SU-DHL-6 (cell line): Measurements from ENCODE around the gene ACLY.

ENCODE experiments used
- H2AFZ ChIP-seq: fragments of 200-600 bp; sonication (generic); 2 replicates; pipeline ENCODE4 v1.6.1; 2014; ENCODE audit warnings: low read depth, mild to moderate bottlenecking, moderate library complexity, mixed read lengths, antibody characterized with exemption, low read length; ENCODE audit not compliant: severe bottlenecking
- H3F3A ChIP-seq: fragments of 200-600 bp; shearing (Covaris generic); 2 replicates; pipeline ENCODE4 v1.6.0; 2016; ENCODE audit warnings: antibody characterized with exemption, mild to moderate bottlenecking; ENCODE audit not compliant: insufficient read depth
- H3K27ac ChIP-seq: fragments of 200-600 bp; sonication (generic); 2 replicates; pipeline ENCODE4 v1.5.1; 2016; ENCODE audit warnings: low read depth, mild to moderate bottlenecking, low read length, moderate library complexity, mixed read lengths
- H3K27me3 ChIP-seq: fragments of 200-600 bp; sonication (generic), shearing (Covaris generic); 2 replicates; pipeline ENCODE4 v1.6.0; 2014; ENCODE audit warnings: mild to moderate bottlenecking, low read length
- H3K36me3 ChIP-seq: fragments of 200-600 bp; sonication (generic); 2 replicates; pipeline ENCODE4 v1.6.1; 2014; ENCODE audit warnings: mild to moderate bottlenecking, low read length, mixed read lengths
- H3K4me2 ChIP-seq: fragments of 300-600, 200-600 bp; shearing (Covaris generic), sonication (generic); 2 replicates; pipeline ENCODE4 v1.6.0; 2014; ENCODE audit warnings: low read length, low read depth, mild to moderate bottlenecking; ENCODE audit not compliant: poor library complexity, severe bottlenecking
- H3K4me3 ChIP-seq: fragments of 200-600 bp; sonication (generic); 2 replicates; pipeline ENCODE4 v1.5.1; 2014; ENCODE audit warnings: antibody characterized with exemption, low read length, mild to moderate bottlenecking, mixed read lengths; ENCODE audit not compliant: insufficient read depth, poor library complexity, severe bottlenecking
- H3K79me2 ChIP-seq: fragments of 200-600 bp; sonication (generic); 2 replicates; pipeline ENCODE4 v1.6.1; 2014; ENCODE audit warnings: mild to moderate bottlenecking, low read length, moderate library complexity; ENCODE audit not compliant: insufficient read depth
- H3K9ac ChIP-seq: fragments of 200-600 bp; sonication (generic); 2 replicates; pipeline ENCODE4 v1.7.0; 2014; ENCODE audit warnings: mild to moderate bottlenecking, low read length
- H3K9me2 ChIP-seq: fragments of 200-600 bp; sonication (generic); replicated peaks from 2 replicates; pipeline ENCODE4 v1.6.1; 2014; ENCODE audit warnings: low read length; ENCODE audit not compliant: insufficient read depth
- H3K9me3 ChIP-seq: fragments of 200-600 bp; sonication (generic); 2 replicates; pipeline ENCODE4 v1.6.1; 2014; ENCODE audit warnings: low read length, mixed read lengths; ENCODE audit not compliant: insufficient read depth
- H4K20me1 ChIP-seq: fragments of 200-600 bp; sonication (generic); 2 replicates; pipeline ENCODE4 v1.6.1; 2014; ENCODE audit warnings: low read depth, mild to moderate bottlenecking, antibody characterized with exemption, low read length, moderate library complexity, mixed read lengths
- EZH2phosphoT487 ChIP-seq: fragments of 200-600 bp; sonication (generic), shearing (Covaris generic); conservative IDR thresholded peaks from 2 replicates; pipeline ENCODE4 v1.6.1; 2018; ENCODE audit warnings: mild to moderate bottlenecking, antibody characterized with exemption, low read length, moderate library complexity, mixed read lengths
- TF ChIP-seq, protein P1 (sequence below): fragments of 200-600 bp; sonication (generic); IDR thresholded peaks from one replicate; pipeline ENCODE4 v1.5.1; 2017; ENCODE audit warnings: antibody characterized with exemption, mild to moderate bottlenecking, low read length, moderate library complexity; ENCODE audit not compliant: insufficient read depth, poor library complexity, severe bottlenecking

The ACLY gene

DNA sequence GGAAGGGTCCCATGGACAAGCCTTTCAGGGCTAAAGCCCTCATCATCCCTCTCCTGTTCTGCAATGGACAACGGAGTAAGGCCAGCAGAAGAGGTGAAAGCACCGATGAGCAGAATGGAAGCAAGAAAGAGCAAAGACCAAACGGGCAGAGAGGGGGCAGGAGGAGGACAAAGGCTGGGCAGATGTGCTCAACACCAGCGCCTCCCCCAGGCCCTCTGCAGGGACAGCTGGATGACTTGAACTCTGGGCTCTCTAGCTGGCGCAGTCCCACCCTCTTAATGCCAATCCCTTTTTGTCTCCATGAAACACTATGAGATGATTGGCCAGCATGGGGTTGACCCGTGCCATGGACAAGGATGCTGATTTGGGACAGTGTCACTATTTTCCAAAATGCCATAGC lies 22.0 kb downstream of the ACLY start:
- no peak for TF ChIP-seq EZH2phosphoT487
- TF ChIP-seq, protein P1, sequence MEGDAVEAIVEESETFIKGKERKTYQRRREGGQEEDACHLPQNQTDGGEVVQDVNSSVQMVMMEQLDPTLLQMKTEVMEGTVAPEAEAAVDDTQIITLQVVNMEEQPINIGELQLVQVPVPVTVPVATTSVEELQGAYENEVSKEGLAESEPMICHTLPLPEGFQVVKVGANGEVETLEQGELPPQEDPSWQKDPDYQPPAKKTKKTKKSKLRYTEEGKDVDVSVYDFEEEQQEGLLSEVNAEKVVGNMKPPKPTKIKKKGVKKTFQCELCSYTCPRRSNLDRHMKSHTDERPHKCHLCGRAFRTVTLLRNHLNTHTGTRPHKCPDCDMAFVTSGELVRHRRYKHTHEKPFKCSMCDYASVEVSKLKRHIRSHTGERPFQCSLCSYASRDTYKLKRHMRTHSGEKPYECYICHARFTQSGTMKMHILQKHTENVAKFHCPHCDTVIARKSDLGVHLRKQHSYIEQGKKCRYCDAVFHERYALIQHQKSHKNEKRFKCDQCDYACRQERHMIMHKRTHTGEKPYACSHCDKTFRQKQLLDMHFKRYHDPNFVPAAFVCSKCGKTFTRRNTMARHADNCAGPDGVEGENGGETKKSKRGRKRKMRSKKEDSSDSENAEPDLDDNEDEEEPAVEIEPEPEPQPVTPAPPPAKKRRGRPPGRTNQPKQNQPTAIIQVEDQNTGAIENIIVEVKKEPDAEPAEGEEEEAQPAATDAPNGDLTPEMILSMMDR = no peak
- peaks cover 10% of the 10 kb centered on the region for H3K36me3 ChIP-seq
- no peak overlapping the region for H3K4me2 ChIP-seq
- no peaks in the 10 kb centered on the region for H3K9me2 ChIP-seq
- no peaks in the 10 kb centered on the region for H3K79me2 ChIP-seq
- no peak overlapping the region for H3K4me3 ChIP-seq
- no peaks in the 10 kb centered on the region for H3K9me3 ChIP-seq
- no peaks in the 10 kb centered on the region for H3F3A ChIP-seq
- H4K20me1 ChIP-seq = no peaks in the 10 kb centered on the region
- no peak overlapping the region for H3K9ac ChIP-seq
- no peak overlapping the region for H3K27ac ChIP-seq
- H2AFZ ChIP-seq = no peak overlapping the region
- H3K27me3 ChIP-seq = no peaks in the 10 kb centered on the region

DNA sequence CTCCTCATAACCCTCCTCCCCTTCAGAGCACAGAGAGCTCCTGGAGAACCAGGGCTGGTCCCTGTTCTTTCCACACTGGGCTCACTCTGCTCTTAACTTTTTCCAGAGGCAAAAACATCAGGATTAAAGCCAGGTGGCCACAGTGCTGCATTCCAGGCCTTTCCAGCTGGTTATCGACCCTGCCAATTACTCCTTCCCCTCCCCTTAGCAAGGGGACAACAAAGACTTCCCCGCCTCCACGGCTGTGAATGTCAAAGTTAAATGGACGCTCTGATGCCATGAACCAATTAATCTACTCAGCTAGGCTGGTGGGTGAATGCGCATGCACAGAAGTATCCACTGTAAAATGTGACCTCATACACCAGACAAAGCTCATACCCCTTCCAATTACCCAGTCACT lies 23.1 kb downstream of the ACLY start:
- H3K27me3 ChIP-seq = no peaks in the 10 kb centered on the region
- no peak overlapping the region for H3K4me2 ChIP-seq
- H4K20me1 ChIP-seq = no peaks in the 10 kb centered on the region
- no peak overlapping the region for H2AFZ ChIP-seq
- H3F3A ChIP-seq = no peaks in the 10 kb centered on the region
- TF ChIP-seq, protein P1 = no peak
- TF ChIP-seq EZH2phosphoT487 = no peak
- H3K9me3 ChIP-seq = no peaks in the 10 kb centered on the region
- H3K79me2 ChIP-seq = no peaks in the 10 kb centered on the region
- peaks cover 10% of the 10 kb centered on the region for H3K36me3 ChIP-seq
- no peak overlapping the region for H3K27ac ChIP-seq
- no peak overlapping the region for H3K9ac ChIP-seq
- no peak overlapping the region for H3K4me3 ChIP-seq
- H3K9me2 ChIP-seq = no peaks in the 10 kb centered on the region

DNA sequence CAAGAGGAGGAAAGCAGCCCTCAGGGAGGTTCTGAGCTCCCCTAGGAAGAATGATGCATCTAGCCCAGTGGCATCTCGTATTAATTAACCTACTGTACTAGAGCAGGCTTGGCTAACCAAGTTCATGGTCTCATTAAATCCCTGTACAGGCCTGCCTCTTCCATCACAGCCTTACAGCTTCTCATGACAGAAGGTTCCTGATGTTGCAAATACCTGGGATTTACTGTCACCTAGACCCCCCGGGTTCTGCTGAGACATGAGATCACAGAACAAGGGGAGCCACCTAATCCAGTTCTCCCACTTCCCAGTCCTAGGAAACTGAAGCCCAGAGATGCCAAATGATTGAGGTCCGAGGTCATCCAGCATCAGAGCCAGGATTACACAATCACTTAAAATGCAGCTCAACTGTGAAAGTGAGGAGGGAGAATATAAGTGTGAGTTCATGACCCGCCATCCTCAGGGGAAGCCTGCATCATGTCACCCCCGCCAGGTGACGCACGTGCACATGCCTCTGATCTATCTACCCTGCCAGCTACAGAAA lies 23.9 kb downstream of the ACLY start:
- no peaks in the 10 kb centered on the region for H3F3A ChIP-seq

More for the DNA sequence above, 23.9 kb downstream of the ACLY start:
- no peak overlapping the region for H3K4me3 ChIP-seq
- H3K9ac ChIP-seq = no peak overlapping the region
- H3K9me2 ChIP-seq = no peaks in the 10 kb centered on the region
- H3K27ac ChIP-seq = no peak overlapping the region
- no peaks in the 10 kb centered on the region for H3K9me3 ChIP-seq
- TF ChIP-seq EZH2phosphoT487 = no peak
- TF ChIP-seq, protein P1 = no peak
- H3K4me2 ChIP-seq = no peak overlapping the region
- no peaks in the 10 kb centered on the region for H4K20me1 ChIP-seq
- H3K27me3 ChIP-seq = no peaks in the 10 kb centered on the region
- peaks cover 13% of the 10 kb centered on the region for H3K36me3 ChIP-seq
- H3K79me2 ChIP-seq = no peaks in the 10 kb centered on the region
- no peak overlapping the region for H2AFZ ChIP-seq
